RWPE1 (cell line): ENCODE measurements around the gene ZNF878.

Source experiments
- CTCF ChIA-PET: fragments of 350-600 bp; sonication (Branson Sonifier 250); formaldehyde crosslinking; extraction: SDS; loops from one replicate; lab custom pipeline; 2021; lab: Yijun Ruan, JAX
- POLR2A ChIA-PET: fragments of 400-600 bp; formaldehyde crosslinking; extraction: SDS; loops from one replicate; lab custom pipeline; 2020; ENCODE audit warnings: antibody characterized with exemption; ENCODE audit not compliant: low non-redundant PET; lab: Yijun Ruan, JAX
- DNase-seq: peaks from one replicate; pipeline ENCODE4 v3.0.0; 2012; ENCODE audit warnings: low spot score
- H3K27ac ChIP-seq: fragments of 450-650 bp; 2 replicates; pipeline ENCODE4 v1.5.1; 2017
- TF ChIP-seq, protein P1 (sequence below): fragments of 450-650 bp; conservative IDR thresholded peaks from 2 replicates; pipeline ENCODE4 v1.5.1; 2017; ENCODE audit warnings: low read depth, mild to moderate bottlenecking

The ZNF878 gene

DNA sequence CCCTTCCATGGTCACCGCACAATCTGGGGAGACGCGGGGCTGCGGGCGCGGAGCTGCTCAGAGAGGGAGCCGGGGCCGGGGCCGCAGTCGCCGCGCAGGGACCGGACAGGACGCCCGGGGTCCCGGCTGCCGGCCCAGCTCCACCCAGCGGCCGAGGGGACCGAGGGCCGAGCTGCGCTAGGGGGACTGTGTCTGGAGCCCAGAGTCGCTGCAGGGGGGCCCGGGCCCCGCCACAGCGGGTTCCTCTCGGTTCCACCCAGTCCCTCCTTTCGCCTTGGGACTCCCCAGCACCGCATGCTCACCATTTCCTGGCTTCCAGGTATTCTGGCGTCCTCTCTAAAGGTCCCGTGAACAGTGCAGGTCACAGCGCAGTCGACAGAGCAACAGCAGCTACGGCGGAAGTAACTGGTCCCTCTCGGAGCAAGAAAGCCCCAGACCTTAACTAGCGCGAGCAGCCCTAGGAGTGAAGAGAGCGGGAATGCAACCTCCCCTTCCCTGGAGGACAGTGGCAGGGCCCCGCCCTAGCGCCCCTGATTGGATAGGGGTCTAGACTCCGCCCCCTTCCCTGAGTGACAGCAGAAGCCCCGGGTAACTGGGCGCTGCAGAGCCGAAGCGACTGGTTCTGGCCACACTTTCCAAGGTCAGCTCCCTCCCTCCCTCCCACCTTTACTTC, at the start of gene ZNF878:
Gene ZNF878, minus strand, starts transcription at position 465 of the 673 bp plus-strand sequence. Its CDS starts 160 bp downstream, at position 305.
- TF ChIP-seq, protein P1, sequence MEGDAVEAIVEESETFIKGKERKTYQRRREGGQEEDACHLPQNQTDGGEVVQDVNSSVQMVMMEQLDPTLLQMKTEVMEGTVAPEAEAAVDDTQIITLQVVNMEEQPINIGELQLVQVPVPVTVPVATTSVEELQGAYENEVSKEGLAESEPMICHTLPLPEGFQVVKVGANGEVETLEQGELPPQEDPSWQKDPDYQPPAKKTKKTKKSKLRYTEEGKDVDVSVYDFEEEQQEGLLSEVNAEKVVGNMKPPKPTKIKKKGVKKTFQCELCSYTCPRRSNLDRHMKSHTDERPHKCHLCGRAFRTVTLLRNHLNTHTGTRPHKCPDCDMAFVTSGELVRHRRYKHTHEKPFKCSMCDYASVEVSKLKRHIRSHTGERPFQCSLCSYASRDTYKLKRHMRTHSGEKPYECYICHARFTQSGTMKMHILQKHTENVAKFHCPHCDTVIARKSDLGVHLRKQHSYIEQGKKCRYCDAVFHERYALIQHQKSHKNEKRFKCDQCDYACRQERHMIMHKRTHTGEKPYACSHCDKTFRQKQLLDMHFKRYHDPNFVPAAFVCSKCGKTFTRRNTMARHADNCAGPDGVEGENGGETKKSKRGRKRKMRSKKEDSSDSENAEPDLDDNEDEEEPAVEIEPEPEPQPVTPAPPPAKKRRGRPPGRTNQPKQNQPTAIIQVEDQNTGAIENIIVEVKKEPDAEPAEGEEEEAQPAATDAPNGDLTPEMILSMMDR = no peak
- ChIA-PET CTCF (interaction anchor here (0.5 to 1.0 kb wide), 4 partner anchors 11 to 89 kb away, joined by 3 to 6 read pairs (median 3); no protein-coding TSS in a partner anchor), POLR2A (interaction anchor here (0.7 kb wide), 1 partner anchor 17 kb away, joined by 3 read pairs; the partner anchor contains the start of gene ZNF433)
- peak; percentile 88 for DNase-seq
- H3K27ac ChIP-seq = peak within 1 kb of the TSS; percentile 83

DNA sequence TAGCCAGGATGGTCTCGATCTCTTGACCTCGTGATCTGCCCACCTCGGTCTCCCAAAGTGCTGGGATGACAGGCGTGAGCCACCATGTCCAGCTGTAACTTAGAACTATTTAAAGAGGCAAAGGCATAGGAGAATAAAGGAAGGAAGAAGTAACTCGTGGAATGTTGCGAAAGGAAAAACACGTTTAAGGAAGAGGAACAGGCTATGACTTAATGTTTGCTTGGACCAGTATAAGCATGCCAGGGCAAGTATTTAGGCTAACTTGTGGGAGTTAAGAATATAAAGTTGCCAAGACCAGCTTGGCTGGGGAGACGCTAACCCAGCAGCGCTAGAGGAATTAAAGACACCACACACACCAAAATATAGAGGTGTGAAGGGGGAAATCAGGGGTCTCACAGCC, 45.3 kb upstream of the ZNF878 start:
- no peak overlapping the region for H3K27ac ChIP-seq
- ChIA-PET POLR2A (no interaction called here), CTCF (interaction anchor here (0.6 kb wide), 1 partner anchor 32 kb away, joined by 3 read pairs; no protein-coding TSS in a partner anchor)
- TF ChIP-seq, protein P1 = no peak
- DNase-seq = no peak

DNA sequence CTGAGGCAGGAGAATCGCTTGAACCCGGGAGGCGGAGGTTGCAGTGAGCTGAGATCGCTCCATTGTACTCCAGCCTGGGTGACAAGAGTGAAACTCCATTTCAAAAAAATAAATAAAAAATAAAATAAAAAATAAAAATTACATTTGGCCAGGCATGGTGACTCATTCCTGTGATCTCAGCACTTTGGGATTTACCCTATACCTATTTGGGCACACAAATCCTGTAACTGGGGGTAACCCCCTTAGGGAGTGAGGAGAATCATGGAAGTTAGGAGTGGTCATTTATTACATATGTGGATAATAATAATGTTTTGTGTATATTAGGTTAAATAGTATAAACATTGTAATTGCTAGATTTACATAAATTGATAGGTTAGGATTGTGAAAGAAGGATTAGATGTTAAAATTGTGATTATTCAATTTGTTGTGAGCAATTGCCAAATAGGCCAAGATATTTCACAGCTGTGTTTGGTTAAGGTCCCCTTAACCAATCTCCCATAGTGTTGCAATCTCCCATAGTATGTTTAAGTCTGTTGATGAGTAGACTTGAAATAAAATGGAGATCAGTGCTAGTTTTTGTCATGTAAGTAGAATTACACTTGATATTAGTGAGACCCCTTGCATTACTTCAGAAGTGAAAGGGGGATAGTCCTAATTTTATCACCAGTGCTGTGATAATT, 42.5 kb upstream of the ZNF878 start:
- ChIA-PET POLR2A (interaction anchor here (0.5 kb wide), 1 partner anchor 171 kb away, joined by 7 read pairs; no protein-coding TSS in a partner anchor), CTCF (no interaction called here)
- TF ChIP-seq, protein P1 = no peak
- H3K27ac ChIP-seq = no peak overlapping the region
- no peak for DNase-seq

DNA sequence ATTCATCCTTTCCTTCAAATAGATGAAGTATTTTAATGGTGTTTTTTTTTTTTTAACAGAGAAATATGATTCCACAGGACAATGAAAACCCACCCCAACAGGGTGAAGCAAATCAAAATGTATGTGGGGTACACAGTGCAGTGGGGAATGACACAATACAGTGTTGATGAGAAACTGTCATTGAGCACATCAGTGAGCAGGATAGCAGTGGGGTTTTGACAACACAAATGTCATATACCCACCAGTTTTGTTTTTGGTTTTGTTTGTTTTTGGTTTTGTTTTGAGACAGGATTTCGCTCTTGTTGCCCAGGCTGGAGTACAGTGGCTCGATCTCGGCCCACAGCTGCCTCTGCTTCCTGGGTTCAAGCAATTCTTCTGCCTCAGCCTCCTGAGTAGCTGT, 41.0 kb upstream of the ZNF878 start:
- POLR2A ChIA-PET = no interaction called here
- H3K27ac ChIP-seq = no peak overlapping the region
- no peak for DNase-seq
- TF ChIP-seq, protein P1 = no peak
- CTCF ChIA-PET = interaction anchor here (0.6 kb wide), 1 partner anchor 23 kb away, joined by 4 read pairs; no protein-coding TSS in a partner anchor

DNA sequence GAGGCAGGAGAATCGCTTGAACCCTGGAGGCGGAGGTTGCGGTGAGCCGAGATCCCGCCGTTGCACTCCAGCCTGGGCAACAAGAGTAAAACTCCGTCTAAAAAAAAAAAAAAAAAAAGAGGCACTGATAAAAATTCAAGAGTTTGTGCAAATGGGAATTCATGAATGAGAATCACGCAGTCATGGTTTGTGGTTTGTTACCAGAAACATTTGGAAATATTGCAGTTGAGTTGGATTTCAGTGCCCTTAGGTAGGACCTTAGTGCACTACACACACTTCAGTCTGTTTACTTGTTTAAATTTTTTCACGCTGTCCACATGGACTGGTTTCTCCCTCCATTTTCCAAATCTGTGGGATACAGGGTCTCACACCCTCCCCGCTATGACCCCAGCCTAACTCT, 40.2 kb upstream of the ZNF878 start:
- DNase-seq = no peak
- TF ChIP-seq, protein P1 = no peak
- ChIA-PET POLR2A (no interaction called here), CTCF (no interaction called here)
- H3K27ac ChIP-seq = no peak overlapping the region

DNA sequence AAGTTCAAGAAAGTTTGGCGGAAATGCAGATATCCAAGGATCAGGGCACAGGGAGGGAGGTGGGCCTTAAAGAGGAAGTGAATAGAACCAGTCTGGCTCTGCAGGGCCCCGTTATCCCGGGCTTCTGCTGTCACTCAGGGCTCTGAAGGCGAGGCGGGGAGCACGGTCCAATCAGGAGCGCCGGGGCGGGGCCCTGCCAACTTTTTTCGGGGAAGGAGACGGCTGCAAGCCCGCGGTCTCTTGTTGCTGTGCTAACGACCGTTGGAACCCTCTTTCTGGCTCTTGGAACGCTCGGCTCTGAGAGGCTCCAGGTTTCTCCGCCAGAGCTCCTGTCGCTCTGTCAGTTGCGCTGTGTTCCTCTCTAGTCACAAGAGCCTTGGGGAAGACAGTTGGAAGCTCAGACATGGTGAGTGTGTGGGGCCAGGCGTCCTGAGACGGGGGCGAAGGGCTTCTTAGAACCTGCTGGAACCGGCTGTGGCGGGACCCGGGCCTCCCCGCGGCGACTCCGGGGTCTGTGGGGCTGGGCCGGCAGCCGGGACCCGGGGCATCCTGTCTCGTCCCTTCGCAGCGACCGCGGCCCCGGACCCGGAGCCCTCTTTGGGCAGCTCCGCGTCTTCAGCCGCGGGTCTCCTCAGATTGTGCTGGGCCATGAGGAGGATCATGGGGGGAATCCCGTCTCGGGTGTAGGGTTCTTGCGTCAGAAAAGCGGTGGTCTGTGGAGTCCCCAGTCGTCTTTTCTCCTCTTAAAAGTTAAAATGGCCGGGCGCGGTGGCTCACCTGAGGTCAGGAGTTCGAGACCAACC, 39.5 kb upstream of the ZNF878 start:
- POLR2A ChIA-PET = no interaction called here
- DNase-seq = peak; percentile 20
- no peak overlapping the region for H3K27ac ChIP-seq
- CTCF ChIA-PET = interaction anchor here (0.5 kb wide), 1 partner anchor 361 kb away, joined by 3 read pairs; no protein-coding TSS in a partner anchor
- TF ChIP-seq, protein P1 = no peak
